ENCODE results near the gene CYP3A5.
"Not testable (repeated sequence)": the region's sequence is repeated elsewhere in the genome, so short reads cannot be mapped to it uniquely, and the experiment has no call there.

Gene CYP3A5

GRCh38 chr7:99674995-99675742, 4.6 kb downstream of the CYP3A5 start:
- Histone ChIP-seq H3K36me3 (ENCODE audit: control insufficient read depth, insufficient read depth, low read length) (peaks cover 3% of the 10 kb centered on the region), H3K4me3 (ENCODE audit: low read length) (no peak overlapping the region), H3K4me1 (ENCODE audit: control insufficient read depth, insufficient read depth, low read length) (peaks cover 4% of the 10 kb centered on the region), H3K27ac (ENCODE audit: low read depth, low read length) (no peak overlapping the region), H3K27me3 (ENCODE audit: control insufficient read depth, insufficient read depth, low read length) (no peaks in the 10 kb centered on the region), H3K9ac (ENCODE audit: low read length) (no peak overlapping the region)

DNA sequence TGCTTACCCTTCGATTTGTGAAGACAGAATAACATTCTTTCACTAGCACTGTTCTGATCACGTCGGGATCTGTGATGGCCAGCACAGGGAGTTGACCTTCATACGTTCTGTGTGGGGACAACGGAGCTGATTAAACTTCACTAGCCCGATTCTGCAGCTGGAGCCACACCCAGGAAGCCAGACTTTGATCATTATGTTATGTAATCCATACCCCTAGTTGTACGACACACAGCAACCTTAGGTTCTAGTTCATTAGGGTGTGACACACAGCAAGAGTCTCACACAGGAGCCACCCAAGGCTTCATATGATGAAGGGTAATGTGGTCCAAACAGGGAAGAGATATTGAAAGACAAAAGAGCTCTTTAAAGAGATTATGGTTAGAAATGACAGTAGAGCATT, 7.2 kb downstream of the CYP3A5 start:
- Histone ChIP-seq H3K36me3 (ENCODE audit: control insufficient read depth, insufficient read depth, low read length) (peaks cover 3% of the 10 kb centered on the region), H3K27me3 (ENCODE audit: control insufficient read depth, insufficient read depth, low read length) (no peaks in the 10 kb centered on the region), H3K4me1 (ENCODE audit: control insufficient read depth, insufficient read depth, low read length) (no peaks in the 10 kb centered on the region), H3K4me3 (ENCODE audit: low read length) (no peak overlapping the region), H3K27ac (ENCODE audit: low read depth, low read length) (no peak overlapping the region), H3K9ac (ENCODE audit: low read length) (no peak overlapping the region)

DNA sequence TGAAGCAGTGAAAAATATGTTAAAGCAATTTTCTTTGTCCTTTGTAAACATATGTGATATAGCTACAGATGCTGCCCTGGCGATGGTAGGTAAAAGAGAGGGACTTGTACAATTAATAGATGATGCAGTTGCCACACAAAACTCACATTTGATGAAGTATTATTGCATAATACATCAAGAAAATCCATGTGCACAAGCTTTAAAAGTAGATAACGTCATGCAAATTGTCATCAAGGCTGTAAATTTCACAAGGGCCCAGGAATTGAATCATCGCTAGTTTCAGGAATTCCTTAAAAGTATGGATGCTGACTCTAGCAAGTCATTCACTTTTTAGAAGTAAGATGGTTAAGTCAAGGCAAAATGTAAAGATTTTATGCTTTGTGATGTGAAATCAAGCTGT, 10.0 kb downstream of the CYP3A5 start:
- no peaks in the 10 kb centered on the region for H3K27me3 ChIP-seq (ENCODE audit: control insufficient read depth, insufficient read depth, low read length)
- H3K4me1 ChIP-seq (ENCODE audit: control insufficient read depth, insufficient read depth, low read length): no peaks in the 10 kb centered on the region
- peaks cover 6% of the 10 kb centered on the region for H3K36me3 ChIP-seq (ENCODE audit: control insufficient read depth, insufficient read depth, low read length)
- H3K27ac ChIP-seq (ENCODE audit: low read depth, low read length): no peak overlapping the region
- no peak overlapping the region for H3K4me3 ChIP-seq (ENCODE audit: low read length)
- H3K9ac ChIP-seq (ENCODE audit: low read length): no peak overlapping the region

GRCh38 chr7:99668541-99668940, 11.3 kb downstream of the CYP3A5 start:
- no peaks in the 10 kb centered on the region for H3K27me3 ChIP-seq (ENCODE audit: control insufficient read depth, insufficient read depth, low read length)
- no peak overlapping the region for H3K9ac ChIP-seq (ENCODE audit: low read length)
- H3K4me1 ChIP-seq (ENCODE audit: control insufficient read depth, insufficient read depth, low read length): no peaks in the 10 kb centered on the region
- H3K4me3 ChIP-seq (ENCODE audit: low read length): no peak overlapping the region
- H3K27ac ChIP-seq (ENCODE audit: low read depth, low read length): no peak overlapping the region
- H3K36me3 ChIP-seq (ENCODE audit: control insufficient read depth, insufficient read depth, low read length): peaks cover 6% of the 10 kb centered on the region

DNA sequence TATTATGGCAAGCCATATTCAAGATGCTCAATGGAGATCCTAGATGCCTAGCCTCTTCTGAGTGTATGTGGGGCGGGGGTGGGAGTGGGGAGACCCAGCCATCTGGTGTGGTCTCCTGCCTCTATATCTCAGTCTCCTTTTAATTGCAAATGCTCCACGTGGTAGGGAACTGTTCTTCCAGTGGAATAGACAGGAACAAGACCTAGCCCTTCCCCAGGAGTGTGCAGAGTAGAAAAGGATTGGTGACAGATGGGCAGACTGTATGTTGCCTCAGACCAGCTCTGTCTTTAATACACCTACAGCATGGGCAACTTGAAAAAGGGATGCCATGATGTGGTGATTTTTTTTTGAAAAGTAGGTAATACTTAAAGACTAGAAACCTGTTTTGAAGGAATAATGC, 12.6 kb downstream of the CYP3A5 start:
- H3K4me3 ChIP-seq (ENCODE audit: low read length): no peak overlapping the region
- peaks cover 11% of the 10 kb centered on the region for H3K36me3 ChIP-seq (ENCODE audit: control insufficient read depth, insufficient read depth, low read length)
- no peak overlapping the region for H3K9ac ChIP-seq (ENCODE audit: low read length)
- no peaks in the 10 kb centered on the region for H3K27me3 ChIP-seq (ENCODE audit: control insufficient read depth, insufficient read depth, low read length)
- H3K27ac ChIP-seq (ENCODE audit: low read depth, low read length): no peak overlapping the region
- H3K4me1 ChIP-seq (ENCODE audit: control insufficient read depth, insufficient read depth, low read length): no peaks in the 10 kb centered on the region

GRCh38 chr7:99666013-99666395, 13.8 kb downstream of the CYP3A5 start:
- H3K36me3 ChIP-seq (ENCODE audit: control insufficient read depth, insufficient read depth, low read length): peaks cover 15% of the 10 kb centered on the region

DNA sequence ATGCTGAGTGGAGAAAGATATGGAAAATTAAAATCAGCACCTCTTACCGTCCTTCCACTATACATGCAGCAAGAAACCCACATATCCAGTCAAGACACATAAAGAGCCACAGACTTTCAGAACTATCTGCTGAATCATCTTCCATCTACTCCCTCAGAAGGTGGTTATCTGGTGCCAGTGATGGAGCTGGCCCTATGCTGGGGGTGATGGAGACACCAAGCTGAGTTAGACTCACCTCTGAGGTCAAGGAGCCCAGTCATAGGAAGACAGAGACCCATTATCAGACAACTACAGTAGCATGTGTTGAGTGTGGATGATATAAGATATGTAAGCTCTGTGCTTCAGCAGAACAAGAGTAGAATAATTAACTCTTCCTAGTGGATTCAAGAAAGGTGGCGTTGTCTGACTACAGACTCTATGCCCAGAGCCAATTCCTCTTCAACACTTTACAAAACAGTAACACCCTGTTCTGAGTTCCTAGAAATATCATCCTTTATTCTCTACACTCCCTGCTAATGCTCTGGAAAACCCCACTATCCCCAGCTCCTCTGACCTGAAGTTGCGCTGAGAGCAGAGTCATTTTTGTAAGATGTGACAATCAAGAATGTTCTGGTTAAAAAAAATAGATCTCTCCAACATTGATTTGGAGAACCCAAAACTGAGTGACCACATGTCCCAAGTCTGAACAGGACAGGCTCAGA, 14.3 kb downstream of the CYP3A5 start:
- H3K27me3 ChIP-seq (ENCODE audit: control insufficient read depth, insufficient read depth, low read length): no peaks in the 10 kb centered on the region
- no peak overlapping the region for H3K9ac ChIP-seq (ENCODE audit: low read length)
- H3K4me3 ChIP-seq (ENCODE audit: low read length): no peak overlapping the region
- H3K27ac ChIP-seq (ENCODE audit: low read depth, low read length): no peak overlapping the region
- H3K4me1 ChIP-seq (ENCODE audit: control insufficient read depth, insufficient read depth, low read length): no peaks in the 10 kb centered on the region
- peaks cover 15% of the 10 kb centered on the region for H3K36me3 ChIP-seq (ENCODE audit: control insufficient read depth, insufficient read depth, low read length)

More at GRCh38 chr7:99666013-99666395, 13.8 kb downstream of the CYP3A5 start:
- Histone ChIP-seq H3K9ac (ENCODE audit: low read length) (no peak overlapping the region), H3K4me3 (ENCODE audit: low read length) (no peak overlapping the region), H3K27ac (ENCODE audit: low read depth, low read length) (no peak overlapping the region), H3K27me3 (ENCODE audit: control insufficient read depth, insufficient read depth, low read length) (no peaks in the 10 kb centered on the region), H3K4me1 (ENCODE audit: control insufficient read depth, insufficient read depth, low read length) (no peaks in the 10 kb centered on the region)

- H3K27ac ChIP-seq (ENCODE audit: low read depth, low read length); H3K4me1 ChIP-seq (ENCODE audit: control insufficient read depth, insufficient read depth, low read length); H3K4me3 ChIP-seq (ENCODE audit: low read length); H3K9ac ChIP-seq (ENCODE audit: low read length); H3K27me3 ChIP-seq (ENCODE audit: control insufficient read depth, insufficient read depth, low read length): not testable (repeated sequence)
- peaks cover 10% of the 10 kb centered on the region for H3K36me3 ChIP-seq (ENCODE audit: control insufficient read depth, insufficient read depth, low read length)
Observed at GRCh38 chr7:99657879-99658278, 21.9 kb downstream of the CYP3A5 start.

DNA sequence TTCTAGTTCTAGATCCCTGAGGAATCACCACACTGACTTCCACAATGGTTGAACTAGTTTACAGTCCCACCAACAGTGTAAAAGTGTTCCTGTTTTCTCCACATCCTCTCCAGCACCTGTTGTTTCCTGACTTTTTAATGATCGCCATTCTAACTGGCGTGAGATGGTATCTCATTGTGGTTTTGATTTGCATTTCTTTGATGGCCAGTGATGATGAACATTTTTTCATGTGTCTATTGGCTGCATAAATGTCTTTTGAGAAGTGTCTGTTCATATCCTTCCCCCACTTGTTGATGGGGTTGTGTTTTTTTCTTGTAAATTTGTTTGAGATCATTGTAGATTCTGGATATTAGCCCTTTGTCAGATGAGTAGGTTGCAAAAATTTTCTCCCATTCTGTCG, 25.2 kb downstream of the CYP3A5 start:
- not testable (repeated sequence) for H3K4me3 ChIP-seq (ENCODE audit: low read length); H3K27me3 ChIP-seq (ENCODE audit: control insufficient read depth, insufficient read depth, low read length); H3K27ac ChIP-seq (ENCODE audit: low read depth, low read length); H3K4me1 ChIP-seq (ENCODE audit: control insufficient read depth, insufficient read depth, low read length); H3K36me3 ChIP-seq (ENCODE audit: control insufficient read depth, insufficient read depth, low read length); H3K9ac ChIP-seq (ENCODE audit: low read length)

DNA sequence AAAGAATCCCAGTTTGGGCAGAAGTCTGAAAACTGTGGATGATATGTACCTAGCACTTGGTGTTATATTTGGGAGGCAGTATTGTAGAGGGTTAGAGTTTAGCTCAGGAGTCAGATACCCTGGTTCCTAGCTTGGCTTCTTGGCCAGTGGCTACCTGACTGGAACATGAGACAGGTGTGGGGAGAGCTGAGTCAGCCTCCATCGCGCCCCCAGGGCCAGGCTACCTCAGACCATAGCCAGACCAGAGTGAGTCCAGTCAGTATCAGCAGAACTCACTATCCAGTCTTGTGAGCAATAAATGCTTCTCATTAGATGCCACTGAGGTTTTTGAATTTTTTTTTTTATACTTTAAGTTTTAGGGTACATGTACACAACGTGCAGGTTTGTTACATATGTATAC, 26.0 kb downstream of the CYP3A5 start:
- H3K4me3 ChIP-seq (ENCODE audit: low read length): no peak overlapping the region
- H3K27me3 ChIP-seq (ENCODE audit: control insufficient read depth, insufficient read depth, low read length): no peaks in the 10 kb centered on the region
- no peaks in the 10 kb centered on the region for H3K36me3 ChIP-seq (ENCODE audit: control insufficient read depth, insufficient read depth, low read length)
- no peak overlapping the region for H3K9ac ChIP-seq (ENCODE audit: low read length)
- H3K4me1 ChIP-seq (ENCODE audit: control insufficient read depth, insufficient read depth, low read length): no peaks in the 10 kb centered on the region
- H3K27ac ChIP-seq (ENCODE audit: low read depth, low read length): no peak overlapping the region

DNA sequence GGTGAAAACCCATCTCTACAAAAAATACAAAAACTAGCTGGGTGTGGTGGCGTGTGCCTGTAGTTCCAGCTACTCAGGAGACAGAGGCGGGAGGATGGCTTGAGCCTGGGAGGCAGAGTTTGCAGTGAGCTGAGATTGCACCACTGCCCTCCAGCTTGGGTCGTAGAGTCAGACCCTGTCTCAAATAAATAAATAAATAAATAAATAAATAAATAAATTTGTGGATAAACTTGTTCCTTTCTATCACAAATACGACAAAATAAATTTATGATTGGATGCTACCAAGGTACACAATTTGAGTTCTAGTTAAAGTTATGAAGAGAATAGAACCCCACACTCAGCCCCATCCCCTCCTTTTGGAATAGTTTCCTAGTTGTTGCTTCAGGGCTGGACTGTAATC, 26.5 kb downstream of the CYP3A5 start:
- H3K36me3 ChIP-seq (ENCODE audit: control insufficient read depth, insufficient read depth, low read length); H3K27ac ChIP-seq (ENCODE audit: low read depth, low read length); H3K4me3 ChIP-seq (ENCODE audit: low read length); H3K27me3 ChIP-seq (ENCODE audit: control insufficient read depth, insufficient read depth, low read length); H3K9ac ChIP-seq (ENCODE audit: low read length); H3K4me1 ChIP-seq (ENCODE audit: control insufficient read depth, insufficient read depth, low read length): not testable (repeated sequence)

DNA sequence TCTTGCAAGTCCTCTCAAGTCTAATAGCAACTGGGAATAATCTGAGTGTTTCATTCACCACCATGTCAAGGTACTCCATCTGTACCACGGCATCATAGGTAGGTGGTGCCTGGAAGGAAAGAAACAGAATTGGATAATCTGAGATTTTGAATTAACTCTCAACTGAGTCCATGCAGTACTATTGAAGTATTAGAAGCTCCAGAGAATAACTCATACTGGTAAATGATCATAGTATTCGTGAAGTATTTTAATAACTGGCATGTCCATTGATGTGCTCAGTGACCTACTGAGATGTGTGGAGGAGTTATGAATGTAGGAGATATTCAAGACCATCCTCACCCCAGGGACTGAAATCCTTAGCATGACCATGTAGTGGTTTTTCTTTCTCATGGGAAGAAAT, 27.1 kb downstream of the CYP3A5 start:
- H3K27me3 ChIP-seq (ENCODE audit: control insufficient read depth, insufficient read depth, low read length): no peaks in the 10 kb centered on the region
- no peaks in the 10 kb centered on the region for H3K36me3 ChIP-seq (ENCODE audit: control insufficient read depth, insufficient read depth, low read length)
- no peaks in the 10 kb centered on the region for H3K4me1 ChIP-seq (ENCODE audit: control insufficient read depth, insufficient read depth, low read length)
- no peak overlapping the region for H3K4me3 ChIP-seq (ENCODE audit: low read length)
- no peak overlapping the region for H3K27ac ChIP-seq (ENCODE audit: low read depth, low read length)
- no peak overlapping the region for H3K9ac ChIP-seq (ENCODE audit: low read length)

DNA sequence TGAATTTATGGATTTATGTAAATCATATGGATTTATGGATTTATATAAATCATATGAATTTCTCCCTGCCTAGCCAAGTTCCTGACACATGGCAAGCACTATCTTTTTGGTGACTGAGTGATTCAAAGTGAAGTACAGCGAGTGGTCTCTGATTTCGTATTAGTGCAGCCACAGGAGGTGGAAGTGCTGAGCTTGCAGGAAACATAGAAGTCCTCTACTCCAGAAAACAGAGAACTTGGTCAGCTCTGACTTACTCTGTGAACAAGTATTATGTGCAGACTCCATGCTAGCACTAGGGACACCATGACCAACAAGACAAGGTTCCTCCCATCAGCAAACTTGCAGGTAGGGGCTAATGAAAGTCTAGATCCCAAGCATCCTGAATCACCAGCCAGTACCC, 28.5 kb downstream of the CYP3A5 start:
- H3K4me1 ChIP-seq (ENCODE audit: control insufficient read depth, insufficient read depth, low read length): no peaks in the 10 kb centered on the region
- H3K4me3 ChIP-seq (ENCODE audit: low read length): no peak overlapping the region
- no peaks in the 10 kb centered on the region for H3K27me3 ChIP-seq (ENCODE audit: control insufficient read depth, insufficient read depth, low read length)
- no peaks in the 10 kb centered on the region for H3K36me3 ChIP-seq (ENCODE audit: control insufficient read depth, insufficient read depth, low read length)
- no peak overlapping the region for H3K27ac ChIP-seq (ENCODE audit: low read depth, low read length)
- no peak overlapping the region for H3K9ac ChIP-seq (ENCODE audit: low read length)

All from rectal smooth muscle tissue (tissue), 1 donor.